GM10266 (cell line): Measurements from ENCODE around the gene DCAF5.

Experiments used
- DNase-seq: peaks from one replicate; pipeline ENCODE4 v3.0.0; 2012; ENCODE audit errors: extremely low spot score
- CTCF ChIP-seq: IDR thresholded peaks from 2 replicates; pipeline ENCODE4 v1.5.1; 2012; ENCODE audit warnings: mild to moderate bottlenecking, low read depth; ENCODE audit not compliant: control insufficient read depth, insufficient read depth; ENCODE audit errors: missing control alignments

The DCAF5 gene

GRCh38 chr14:69055125-69055524 lies 97.8 kb downstream of the DCAF5 start:
- TF ChIP-seq CTCF = no peak
- DNase-seq = no peak

- no peak for TF ChIP-seq CTCF
Observed at GRCh38 chr14:69054030-69054429, 98.9 kb downstream of the DCAF5 start.

GRCh38 chr14:69052181-69052601 lies 100.7 kb downstream of the DCAF5 start:
- DNase-seq = no peak
- no peak for TF ChIP-seq CTCF

More at GRCh38 chr14:69054030-69054429, 98.9 kb downstream of the DCAF5 start:
- no peak for DNase-seq

- TF ChIP-seq CTCF = no peak
- DNase-seq = no peak
Observed at GRCh38 chr14:69050240-69051184, 102.4 kb downstream of the DCAF5 start.

GRCh38 chr14:69049675-69050074 lies 103.2 kb downstream of the DCAF5 start:
- no peak for TF ChIP-seq CTCF
- no peak for DNase-seq

GRCh38 chr14:69048456-69048855 lies 104.5 kb downstream of the DCAF5 start:
- no peak for DNase-seq
- no peak for TF ChIP-seq CTCF

GRCh38 chr14:69047255-69047654 lies 105.7 kb downstream of the DCAF5 start:
- no peak for DNase-seq
- no peak for TF ChIP-seq CTCF
